NCI-H1105 treated with DMSO at 0.1 percent for 48 hours (cell line): ENCODE measurements around the gene OXNAD1.

Source experiments
- DNase-seq: peaks from one replicate; lab custom pipeline; 2025; lab: John Stamatoyannopoulos, UW

Gene OXNAD1

GRCh38 chr3:16247282-16248061 lies 17.5 kb upstream of the OXNAD1 start:
- DNase-seq: peak; percentile 60

GRCh38 chr3:16248556-16248955 lies 16.5 kb upstream of the OXNAD1 start:
- no peak for DNase-seq

- DNase-seq: no peak
These were observed 15.7 kb upstream of the OXNAD1 start for GRCh38 chr3:16249336-16249735.

GRCh38 chr3:16249886-16250285 lies 15.1 kb upstream of the OXNAD1 start:
- no peak for DNase-seq

- DNase-seq: no peak
These were observed 13.5 kb upstream of the OXNAD1 start for GRCh38 chr3:16251316-16252085.

- DNase-seq: no peak
These were observed 12.6 kb upstream of the OXNAD1 start for GRCh38 chr3:16252243-16252978.

GRCh38 chr3:16252988-16253387 lies 12.0 kb upstream of the OXNAD1 start:
- DNase-seq: no peak

GRCh38 chr3:16253601-16254000 lies 11.4 kb upstream of the OXNAD1 start:
- no peak for DNase-seq

- DNase-seq: no peak
These were observed 10.1 kb upstream of the OXNAD1 start for GRCh38 chr3:16254916-16255315.

- DNase-seq: no peak
These were observed 9.7 kb upstream of the OXNAD1 start for GRCh38 chr3:16255326-16255725.

GRCh38 chr3:16255726-16256125 lies 9.3 kb upstream of the OXNAD1 start:
- peak; percentile 37 for DNase-seq

- DNase-seq: no peak
These were observed 7.7 kb upstream of the OXNAD1 start for GRCh38 chr3:16257309-16257708.

GRCh38 chr3:16258177-16258576 lies 6.8 kb upstream of the OXNAD1 start:
- no peak for DNase-seq

GRCh38 chr3:16258866-16259265 lies 6.1 kb upstream of the OXNAD1 start:
- DNase-seq: no peak

- no peak for DNase-seq
These were observed 5.0 kb upstream of the OXNAD1 start for GRCh38 chr3:16260046-16260445.

GRCh38 chr3:16262174-16262573 lies 2.8 kb upstream of the OXNAD1 start:
- no peak for DNase-seq

GRCh38 chr3:16264174-16264707 lies 771 bp upstream of the OXNAD1 start:
- no peak for DNase-seq

GRCh38 chr3:16265455-16265786 lies 409 bp downstream of the OXNAD1 start:
- DNase-seq: no peak

- DNase-seq: no peak
These were observed 1.7 kb downstream of the OXNAD1 start for GRCh38 chr3:16266714-16267113.

GRCh38 chr3:16270855-16271254 lies 5.8 kb downstream of the OXNAD1 start:
- no peak for DNase-seq

GRCh38 chr3:16272588-16272987 lies 7.6 kb downstream of the OXNAD1 start:
- no peak for DNase-seq

GRCh38 chr3:16273867-16274266 lies 8.9 kb downstream of the OXNAD1 start:
- no peak for DNase-seq

GRCh38 chr3:16277471-16277870 lies 12.5 kb downstream of the OXNAD1 start:
- DNase-seq: no peak
